Hematopoietic multipotent progenitor cell treated with erythropoietin and hydrocortisone succinate and interleukin-3 and kit ligand, for 4 days (in vitro differentiated cells): Measurements from ENCODE around the gene CIRBP.
"Not testable (repeated sequence)": the region's sequence is repeated elsewhere in the genome, so short reads cannot be mapped to it uniquely, and the experiment has no call there.

Experiments
- DNase-seq: peaks from one replicate; pipeline ENCODE4 v3.0.0-alpha.2; 2015

CIRBP gene

DNA sequence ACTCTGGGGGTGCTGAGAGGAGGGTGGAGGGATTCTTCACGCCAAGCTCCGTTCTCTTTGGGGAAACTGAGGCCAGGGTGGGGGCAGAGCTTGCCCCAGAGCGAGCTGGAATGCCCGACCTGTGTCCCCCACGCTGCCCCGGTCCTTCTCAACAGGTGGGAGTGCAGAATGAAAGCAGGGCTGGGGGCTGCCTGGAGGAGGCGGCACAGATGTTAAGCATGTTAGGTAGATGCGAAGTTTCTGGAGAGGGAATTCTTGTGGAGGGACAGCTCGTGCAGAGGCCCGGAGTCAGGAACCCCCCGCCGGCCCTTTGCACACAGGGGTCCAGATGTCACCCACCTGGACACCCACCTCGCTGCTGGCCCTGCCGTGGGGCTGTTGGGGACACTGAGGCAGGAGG is 25.6 kb downstream of the CIRBP start:
- no peak for DNase-seq

GRCh38 chr19:1295169-1296012 is 26.3 kb downstream of the CIRBP start:
- DNase-seq: peak; percentile 65

- no peak for DNase-seq
Observed at GRCh38 chr19:1296078-1296477, 26.9 kb downstream of the CIRBP start.

GRCh38 chr19:1296575-1297271 is 27.6 kb downstream of the CIRBP start:
- no peak for DNase-seq

DNA sequence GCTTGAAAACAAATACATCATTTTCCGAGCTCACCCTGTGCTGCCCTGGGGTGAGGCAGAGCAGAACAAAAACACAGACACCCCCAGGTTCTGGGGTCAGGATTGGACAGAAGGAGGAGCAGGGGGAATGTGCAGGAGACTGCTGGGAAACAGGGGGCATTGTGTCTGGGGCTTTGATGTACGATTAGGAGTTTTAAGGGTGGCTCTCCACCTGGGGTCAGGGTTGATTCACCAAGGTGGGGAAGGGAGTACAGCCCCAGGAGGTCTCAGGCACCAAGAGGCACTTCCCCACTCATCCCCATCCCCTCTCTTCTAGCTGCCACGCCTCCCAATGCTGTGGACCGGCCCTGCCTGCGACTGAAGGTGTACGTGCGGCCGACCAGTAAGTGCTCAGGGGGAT is 29.1 kb downstream of the CIRBP start:
- DNase-seq: no peak

DNA sequence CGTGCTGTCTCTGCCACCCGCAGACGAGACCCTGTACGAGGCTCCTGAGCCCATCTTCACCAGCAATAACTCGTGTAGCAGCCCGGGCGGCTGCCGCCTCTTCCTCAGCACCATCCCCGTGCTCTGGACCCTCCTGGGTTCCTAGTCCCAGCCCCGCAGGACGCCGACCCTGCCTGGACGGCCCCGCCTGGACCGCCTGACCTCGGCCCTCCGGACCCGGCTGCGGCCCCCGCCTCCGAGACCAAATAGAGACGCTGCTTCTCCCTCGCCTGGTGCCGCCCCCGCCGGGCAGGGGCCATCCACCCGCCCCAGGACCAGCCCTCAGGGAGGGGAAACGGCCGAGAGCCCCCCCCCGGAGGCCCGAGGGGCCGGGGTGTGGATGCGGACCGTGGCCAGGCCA is 30.7 kb downstream of the CIRBP start:
- DNase-seq: no peak

DNA sequence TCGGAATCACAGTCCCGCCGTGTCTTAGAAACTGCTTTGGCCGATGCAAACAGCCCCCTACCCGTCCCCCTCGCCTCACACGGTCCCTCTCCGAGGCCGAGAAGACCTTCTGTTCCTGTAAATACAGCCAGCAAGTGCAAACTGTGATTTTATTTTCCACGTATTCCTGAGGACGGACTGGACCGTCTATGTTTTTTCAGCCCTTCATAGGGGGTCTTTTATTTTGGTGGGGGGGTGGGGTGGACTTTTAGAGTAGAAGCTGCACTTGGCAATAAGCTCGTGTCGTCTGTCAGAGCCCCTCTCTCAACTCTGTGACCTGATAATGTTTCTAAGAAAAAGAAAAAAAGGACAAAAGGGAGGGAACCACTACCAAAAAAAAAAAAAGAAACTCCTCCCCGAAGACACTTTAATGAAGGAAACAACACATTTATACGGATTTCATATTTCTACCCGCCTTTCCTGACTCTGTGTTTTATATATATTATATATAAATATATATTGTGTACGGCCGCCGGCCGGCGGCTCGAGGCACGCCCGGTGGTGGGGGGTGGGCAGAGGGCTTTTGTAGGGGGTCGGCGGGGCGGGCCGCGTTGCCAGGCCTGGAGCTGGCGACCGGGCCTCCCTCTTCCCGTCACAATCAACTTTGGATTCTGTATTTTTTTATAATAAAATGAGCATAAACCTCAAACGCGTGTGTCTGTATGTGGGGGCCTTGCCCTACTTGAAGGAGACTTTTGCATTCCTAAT is 31.8 kb downstream of the CIRBP start:
- DNase-seq: no peak

DNA sequence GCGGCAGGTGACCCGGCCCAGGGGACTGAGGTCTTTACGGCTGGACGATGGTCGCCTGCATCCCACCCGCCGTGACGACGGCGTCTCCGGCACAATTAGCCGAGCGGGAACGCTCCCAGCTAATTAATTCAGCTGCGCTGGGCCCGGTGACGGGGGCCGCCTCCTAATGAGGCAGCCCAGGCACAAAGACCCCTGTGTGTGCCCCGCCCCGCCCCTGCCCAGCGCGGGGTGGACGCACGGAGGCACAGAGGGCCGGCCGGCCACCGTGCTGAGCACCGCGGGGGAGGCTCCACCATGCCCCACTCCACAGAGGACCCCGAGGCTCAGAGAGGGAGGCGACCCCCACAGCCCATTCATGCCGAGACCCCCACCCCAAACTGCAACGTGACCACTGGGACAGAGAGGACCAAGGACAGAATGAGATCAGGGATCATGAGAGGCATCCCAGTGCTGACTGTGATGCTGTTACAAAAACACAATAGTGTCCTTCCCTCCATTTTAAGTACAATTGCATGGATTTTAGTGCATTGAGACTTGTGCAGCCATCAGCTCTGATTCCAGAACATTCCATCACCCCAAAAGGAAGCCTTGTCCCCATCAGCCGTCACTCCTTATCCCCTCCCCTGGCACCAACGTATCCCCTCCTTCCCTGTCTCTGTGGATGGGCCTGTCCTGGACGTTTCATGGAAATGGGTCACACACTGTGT is 33.6 kb downstream of the CIRBP start:
- no peak for DNase-seq

DNA sequence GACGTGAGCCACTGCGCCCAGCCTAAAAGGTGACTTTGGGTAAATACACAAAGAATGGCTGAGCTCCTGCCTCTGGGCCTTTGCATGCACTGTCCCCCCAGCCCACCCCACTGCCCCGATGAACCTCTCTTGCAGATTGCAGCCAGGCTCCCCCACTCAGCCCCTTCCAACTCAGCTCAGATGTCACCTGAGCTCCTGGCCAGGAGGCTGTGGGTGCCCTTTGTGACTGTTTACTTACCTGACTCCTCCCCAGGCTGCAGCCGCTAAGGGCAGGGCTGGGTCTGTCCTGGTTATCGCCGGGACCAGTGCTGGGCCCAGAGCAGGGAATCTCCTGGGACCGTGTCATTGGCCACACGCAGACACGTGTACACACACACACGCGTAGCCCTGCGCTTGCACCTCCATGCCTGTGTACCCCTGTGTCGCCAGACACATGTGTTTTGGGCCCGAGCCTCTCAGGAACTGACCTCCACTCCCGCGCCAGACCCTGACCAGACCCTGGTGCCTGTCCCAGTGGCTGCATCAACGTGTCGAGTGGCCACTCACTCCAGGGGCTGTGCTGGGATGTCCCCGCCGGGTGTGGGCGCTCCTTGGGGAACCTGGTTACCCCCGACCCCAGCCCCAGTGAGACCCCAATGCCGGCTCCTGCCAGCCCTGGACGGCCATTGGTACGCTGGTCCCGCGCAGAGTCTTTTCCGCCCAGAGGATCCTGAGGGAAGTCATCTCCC is 35.2 kb downstream of the CIRBP start:
- no peak for DNase-seq

- DNase-seq: not testable (repeated sequence)
Observed at GRCh38 chr19:1305354-1305753, 36.2 kb downstream of the CIRBP start.

DNA sequence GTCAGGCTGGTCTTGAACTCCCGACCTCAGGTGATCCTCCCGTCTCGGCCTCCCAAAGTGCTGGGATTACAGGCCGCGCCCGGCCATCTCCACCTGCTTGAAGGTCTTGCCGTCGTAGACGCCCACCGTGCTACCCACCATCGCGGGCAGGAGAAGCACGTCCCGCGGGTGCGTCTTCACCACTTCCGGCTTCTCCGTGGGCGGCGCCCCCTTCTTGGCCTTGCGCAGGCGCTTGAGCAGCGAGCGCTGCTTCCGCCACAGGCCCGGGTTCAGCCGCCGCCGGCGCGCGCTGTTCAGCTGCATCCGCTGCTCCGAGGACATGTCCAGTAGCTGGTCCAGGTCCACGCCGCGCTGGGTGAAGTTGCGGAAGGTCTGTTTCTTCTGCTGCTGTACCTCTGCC is 38.2 kb downstream of the CIRBP start:
- DNase-seq: no peak

GRCh38 chr19:1307755-1308303 is 38.7 kb downstream of the CIRBP start:
- no peak for DNase-seq

GRCh38 chr19:1308718-1309117 is 39.6 kb downstream of the CIRBP start:
- no peak for DNase-seq

DNA sequence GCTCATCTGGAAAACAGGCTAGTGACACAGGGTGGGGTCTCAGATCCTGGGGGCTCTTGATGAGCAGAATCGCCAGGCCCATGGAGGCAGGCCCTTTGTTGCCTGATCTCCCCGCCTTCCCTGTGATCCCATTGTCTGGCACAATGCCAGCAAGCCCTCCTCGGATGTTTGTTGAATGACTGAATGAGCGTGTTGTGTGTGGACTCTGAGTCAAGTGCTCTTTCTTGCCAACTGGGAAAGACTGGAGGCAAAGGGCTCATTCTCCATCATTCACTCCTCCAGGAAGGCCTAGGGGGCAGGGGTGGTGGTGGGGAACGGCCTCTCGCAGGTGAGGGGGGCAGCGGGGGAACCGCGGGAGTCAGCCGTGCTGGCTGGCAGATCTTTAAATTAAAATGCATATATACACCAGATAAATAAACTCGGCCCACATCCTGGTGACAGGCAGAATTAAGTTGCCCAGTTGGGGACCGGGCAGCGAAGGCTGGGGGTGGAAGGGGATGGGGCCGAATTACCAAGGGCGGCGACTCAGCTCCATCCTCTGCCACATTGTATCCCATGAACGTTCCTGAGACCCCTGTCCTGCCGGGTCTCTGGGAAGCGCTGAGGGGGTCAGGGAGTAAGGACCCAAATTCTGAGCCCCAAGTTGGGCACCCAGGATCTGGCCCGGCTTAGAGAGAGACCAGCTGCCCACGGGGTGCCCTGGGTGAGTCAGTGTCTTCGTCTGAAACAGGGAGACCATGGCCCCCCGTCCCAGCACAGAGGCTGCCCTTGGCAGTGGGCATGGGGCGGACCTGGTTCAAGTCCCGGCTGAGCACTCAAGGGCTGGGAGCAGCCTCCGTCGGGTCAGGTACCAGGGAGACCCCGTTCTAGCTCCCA is 41.1 kb downstream of the CIRBP start:
- no peak for DNase-seq

- no peak for DNase-seq
Observed at GRCh38 chr19:1310853-1311180, 41.7 kb downstream of the CIRBP start.

- no peak for DNase-seq
Observed at GRCh38 chr19:1311543-1312091, 42.5 kb downstream of the CIRBP start.

DNA sequence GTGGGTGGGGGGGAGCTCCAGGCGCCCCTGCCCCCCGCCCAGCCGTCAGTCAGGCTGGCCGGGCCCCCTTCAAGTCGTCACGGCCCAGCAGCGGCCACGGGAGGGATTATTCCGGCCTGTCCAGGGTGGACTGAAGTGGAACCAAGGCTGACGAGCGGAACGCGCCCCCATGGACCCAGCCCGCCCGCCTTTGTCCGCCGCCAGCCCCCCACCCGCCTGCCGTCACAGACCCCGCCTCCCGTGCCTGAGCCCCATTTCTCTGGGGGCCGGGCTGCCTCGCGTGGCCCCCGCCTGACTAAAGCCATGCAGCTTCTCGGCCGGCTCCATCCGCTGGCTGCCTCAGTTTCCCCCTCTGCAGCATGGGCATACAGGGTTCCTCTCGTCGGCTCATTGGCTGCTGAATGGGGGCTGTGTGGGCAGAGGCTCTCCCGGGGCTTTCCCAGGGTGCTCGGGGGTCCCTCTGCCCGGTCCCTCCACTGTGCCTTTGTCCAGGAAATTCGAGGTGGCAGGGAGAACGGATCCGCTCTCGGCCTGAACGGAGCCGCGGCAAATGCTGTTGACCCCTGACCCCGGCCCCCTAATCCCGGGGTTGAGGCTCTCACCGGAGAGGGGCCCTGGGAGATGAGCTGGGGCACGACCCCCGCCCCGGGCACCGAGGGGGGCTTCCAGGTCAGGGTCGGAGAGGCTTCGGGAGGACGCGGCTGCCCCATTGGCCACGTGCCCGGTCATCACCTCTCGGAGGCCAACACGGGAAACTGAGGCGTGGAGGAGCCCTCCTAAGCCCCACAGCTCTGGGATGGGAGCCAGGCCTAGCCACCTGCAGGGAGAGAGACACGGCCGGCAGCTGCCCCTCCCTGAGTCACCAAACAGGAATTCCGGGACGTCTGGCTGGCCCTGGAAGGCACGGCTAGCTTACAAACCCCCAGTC is 43.9 kb downstream of the CIRBP start:
- no peak for DNase-seq

DNA sequence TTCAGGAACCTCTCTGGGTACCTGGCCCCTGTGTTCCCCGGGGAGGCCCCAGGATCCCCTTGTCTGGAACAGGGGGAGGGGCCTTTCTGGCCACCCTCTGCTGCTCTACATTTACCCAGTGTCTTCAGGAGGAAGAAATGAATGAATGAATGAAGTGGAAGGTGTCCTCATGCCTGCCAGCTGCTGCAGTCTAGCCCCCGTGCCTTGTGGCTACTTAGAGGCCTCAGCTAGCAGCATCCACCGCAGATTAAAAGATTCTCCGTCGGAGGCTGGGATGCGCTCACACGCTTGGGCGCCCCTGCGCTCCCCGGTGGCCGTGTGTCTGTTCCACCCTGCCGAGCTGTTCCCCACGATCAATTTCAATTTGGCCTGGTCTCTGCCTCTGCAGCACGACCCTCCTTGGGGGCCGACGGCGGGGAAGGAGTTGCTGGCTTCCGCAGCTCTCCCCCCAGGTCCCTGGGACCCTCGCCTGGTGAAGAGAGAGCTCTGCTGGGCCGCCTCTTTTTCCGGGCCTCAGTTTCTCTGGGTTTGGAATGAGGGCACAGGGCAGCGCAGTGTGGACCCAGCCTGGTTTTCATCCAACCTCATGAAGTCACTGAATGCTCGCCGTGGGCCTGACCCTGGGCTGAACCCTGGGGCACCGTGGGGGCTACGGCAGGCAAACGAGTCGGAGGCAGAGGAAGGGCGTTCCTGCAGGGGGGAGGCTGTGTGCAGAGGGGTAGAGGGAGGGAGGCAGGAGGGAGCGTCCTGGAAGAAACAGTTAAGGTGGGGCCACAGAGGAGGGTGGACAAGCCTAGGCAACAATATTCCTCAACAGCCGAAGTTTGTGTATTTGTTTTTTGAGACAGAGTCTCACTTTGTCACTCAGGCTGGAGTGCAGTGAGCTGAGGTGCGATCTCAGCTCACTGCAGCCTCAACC is 44.8 kb downstream of the CIRBP start:
- no peak for DNase-seq
